ENCODE data around the gene PGLYRP4. TPM values are rescaled to one million over a fixed set of nuclear protein-coding genes. Genes with fewer than 3 reads are reported as not detected.

PGLYRP4 gene
- not detected for total RNA-seq

DNA sequence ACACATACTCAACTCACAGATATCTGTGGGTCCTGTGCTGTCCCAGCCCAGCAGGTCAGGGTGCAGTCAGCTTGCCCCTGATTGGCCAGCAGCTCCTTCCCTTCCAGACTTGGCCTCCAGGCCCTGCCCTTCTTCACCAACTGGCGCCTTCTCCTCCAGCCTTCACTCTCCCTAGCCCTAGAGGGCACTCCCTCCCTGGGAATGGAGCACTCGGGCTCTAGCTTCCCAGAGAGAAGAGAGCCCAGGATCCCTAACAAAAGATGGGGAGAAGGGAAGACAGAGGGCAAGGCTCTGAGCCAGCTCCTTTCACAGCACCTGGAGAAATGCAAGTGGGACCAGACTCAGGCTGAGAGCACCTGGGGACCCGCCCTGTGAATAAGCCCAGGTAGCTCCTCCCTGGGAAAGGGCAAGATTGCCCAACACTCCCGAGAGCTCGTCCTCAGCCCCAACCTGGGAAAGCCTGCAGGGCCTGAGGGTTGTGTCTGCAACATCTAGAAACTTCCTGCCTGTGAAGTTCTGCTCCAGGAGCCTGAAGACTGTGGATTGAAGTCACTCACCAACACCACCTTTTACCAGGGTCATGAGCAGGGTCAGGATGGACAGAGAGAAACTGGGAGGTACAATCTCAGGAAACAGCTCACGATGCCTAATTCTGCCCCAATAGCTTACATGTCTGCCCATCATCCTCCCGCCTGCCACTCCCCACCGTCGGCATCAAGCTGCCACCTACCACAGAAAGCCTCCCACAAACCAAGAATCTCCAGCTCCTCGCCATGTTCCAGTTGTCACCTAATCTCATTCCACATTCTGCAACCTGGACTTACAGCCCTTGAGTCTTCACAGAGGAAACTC, at the start of gene PGLYRP4:
TSS of gene PGLYRP4 (minus strand) at position 331 of the 852 bp plus-strand sequence. CDS start 909 bp downstream, outside the sequence.
- DNase-seq = no peak

- no peak for DNase-seq
Observed at GRCh38 chr1:153397924-153398651, 49.4 kb upstream of the PGLYRP4 start.

DNA sequence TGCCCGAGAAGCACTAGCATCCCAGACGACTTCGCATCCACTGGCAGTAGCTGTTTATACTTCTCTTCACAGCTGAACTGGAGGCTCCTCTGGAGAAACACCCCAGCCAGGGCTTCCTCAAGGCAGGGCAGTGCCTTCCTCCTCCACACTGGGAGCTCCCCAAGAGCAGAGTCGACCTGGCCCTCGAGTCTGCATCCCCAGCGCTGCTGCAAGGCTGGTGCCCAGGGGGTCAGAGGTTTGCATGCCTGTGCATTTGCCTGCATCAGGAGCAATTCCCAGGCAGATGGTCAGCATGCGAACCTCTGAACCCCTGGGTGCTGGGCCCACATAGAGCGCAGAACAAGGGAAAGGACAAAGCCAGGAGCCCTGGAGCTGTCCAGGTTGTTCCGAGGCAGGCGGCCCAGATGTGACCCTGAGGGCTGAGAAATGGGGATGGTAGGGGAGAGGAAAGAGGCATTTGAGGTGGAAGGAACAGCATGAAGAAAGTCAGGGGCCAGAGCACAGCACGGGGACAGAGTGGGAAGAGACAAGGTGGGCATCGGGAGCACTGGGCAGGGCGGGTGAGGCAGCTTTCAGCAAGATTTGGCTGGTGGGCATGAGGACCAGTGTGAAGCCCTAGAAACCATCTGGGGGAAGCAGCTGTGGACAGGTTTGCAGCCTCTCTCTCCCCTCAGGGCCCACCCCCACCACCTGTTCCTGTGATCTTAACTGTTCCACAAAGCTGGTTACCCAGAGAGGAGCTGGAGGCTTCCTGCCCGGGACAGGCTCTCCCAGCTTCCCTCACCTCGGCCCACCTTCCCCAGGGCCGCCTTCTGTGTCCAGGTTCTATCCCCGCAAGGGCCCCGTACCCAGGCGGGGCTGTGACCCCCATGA, 48.6 kb upstream of the PGLYRP4 start:
- DNase-seq = no peak

DNA sequence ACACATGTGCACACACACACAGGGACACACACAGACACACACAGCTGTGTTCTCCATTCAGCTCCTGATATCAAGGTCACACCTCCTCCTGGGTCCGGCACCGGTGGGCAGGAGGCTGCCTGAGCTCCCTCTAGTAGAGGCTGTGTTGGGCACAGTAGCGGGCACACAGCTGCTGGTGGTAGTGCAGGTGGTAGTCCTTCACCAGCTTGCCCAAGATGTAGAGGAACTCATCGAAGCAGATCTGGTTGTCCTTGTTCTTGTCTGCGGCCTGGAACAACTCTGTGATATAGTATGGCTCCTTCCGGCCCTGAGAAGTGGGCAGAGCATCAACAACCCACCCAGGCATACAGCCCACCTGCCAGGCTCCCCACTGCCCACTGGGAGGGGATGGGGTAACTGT, 47.8 kb upstream of the PGLYRP4 start:
- DNase-seq = no peak

GRCh38 chr1:153395776-153396175, 47.1 kb upstream of the PGLYRP4 start:
- no peak for DNase-seq

GRCh38 chr1:153395136-153395685, 46.6 kb upstream of the PGLYRP4 start:
- DNase-seq = no peak

DNA sequence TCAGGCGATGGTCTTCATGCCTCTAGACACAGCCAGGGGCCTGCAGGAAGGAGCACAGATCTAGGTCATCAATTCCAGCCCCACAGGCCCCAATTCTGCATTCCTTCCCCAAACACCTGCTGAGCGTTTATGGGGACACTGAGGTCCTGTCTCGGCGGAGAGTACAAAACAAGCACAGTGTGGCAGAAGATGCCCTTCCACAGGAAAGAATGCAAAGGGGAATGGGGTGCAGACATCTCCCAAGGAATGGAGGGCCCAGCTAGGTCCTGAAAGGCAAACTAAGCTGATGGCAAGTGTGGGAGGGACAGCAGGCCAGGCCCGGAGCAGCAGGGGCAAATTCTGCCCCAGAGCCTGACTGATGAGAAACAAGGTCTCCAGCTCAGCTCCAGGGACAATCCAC, 45.8 kb upstream of the PGLYRP4 start:
- DNase-seq = no peak

- no peak for DNase-seq
Observed at GRCh38 chr1:153393926-153394325, 45.3 kb upstream of the PGLYRP4 start.

DNA sequence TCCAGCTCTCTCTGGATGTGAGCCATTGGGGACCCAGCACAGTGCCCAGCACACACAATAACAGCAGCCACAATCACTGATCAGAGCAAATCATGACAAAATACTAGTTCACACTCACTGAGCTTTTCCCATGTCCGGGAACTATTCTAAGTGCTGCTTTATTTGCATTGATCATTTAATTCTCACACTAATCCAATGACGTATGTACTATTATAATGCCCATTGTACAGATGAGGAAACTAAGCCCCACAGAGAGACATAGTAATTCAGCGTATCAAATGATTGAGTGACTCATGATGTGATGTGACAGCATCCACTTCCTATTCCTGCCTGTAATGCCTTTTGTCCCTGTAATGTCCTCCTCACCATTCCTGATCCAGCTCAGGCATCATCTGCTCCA, 44.2 kb upstream of the PGLYRP4 start:
- no peak for DNase-seq

GRCh38 chr1:153392258-153392657, 43.6 kb upstream of the PGLYRP4 start:
- DNase-seq = no peak

- no peak for DNase-seq
Observed at GRCh38 chr1:153390938-153391710, 42.5 kb upstream of the PGLYRP4 start, which contains the start of gene S100A8. Gene S100A8, minus strand, starts transcription at chr1:153391073. Its CDS starts 538 bp downstream, at chr1:153390535.

DNA sequence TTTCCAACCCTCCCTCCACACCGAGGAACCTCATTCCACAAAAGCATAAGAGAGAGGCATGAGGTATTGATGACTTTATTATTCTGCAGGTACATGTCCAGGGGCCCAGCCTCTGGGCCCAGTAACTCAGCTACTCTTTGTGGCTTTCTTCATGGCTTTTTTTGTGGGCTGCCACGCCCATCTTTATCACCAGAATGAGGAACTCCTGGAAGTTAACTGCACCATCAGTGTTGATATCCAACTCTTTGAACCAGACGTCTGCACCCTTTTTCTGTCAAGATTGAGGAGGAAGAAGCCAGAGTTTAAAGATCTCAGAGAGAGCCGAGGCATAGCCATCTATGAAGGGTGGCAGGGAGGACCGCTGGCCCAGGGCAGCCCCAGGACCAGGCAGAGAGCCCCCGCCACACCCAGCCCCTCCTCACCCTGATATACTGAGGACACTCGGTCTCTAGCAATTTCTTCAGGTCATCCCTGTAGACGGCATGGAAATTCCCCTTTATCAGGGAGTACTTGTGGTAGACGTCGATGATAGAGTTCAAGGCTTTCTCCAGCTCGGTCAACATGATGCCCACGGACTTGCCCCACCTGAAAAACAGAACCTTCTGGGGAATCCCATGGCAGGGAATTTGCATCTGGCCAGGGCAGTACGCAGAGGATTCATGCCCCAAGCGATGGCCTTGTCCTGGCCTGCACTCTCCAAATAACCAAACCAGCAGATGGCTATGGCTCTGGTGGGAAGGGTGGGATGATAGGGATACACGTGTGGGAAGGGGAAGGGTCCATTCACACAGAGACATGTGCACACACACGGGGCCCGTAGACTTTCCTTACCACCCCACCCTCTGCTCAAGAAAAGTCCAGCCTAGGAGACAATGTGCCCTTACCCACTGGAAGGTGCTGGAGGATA, 41.6 kb upstream of the PGLYRP4 start:
- DNase-seq = no peak

GRCh38 chr1:153389401-153389800, 40.8 kb upstream of the PGLYRP4 start:
- DNase-seq = no peak

DNA sequence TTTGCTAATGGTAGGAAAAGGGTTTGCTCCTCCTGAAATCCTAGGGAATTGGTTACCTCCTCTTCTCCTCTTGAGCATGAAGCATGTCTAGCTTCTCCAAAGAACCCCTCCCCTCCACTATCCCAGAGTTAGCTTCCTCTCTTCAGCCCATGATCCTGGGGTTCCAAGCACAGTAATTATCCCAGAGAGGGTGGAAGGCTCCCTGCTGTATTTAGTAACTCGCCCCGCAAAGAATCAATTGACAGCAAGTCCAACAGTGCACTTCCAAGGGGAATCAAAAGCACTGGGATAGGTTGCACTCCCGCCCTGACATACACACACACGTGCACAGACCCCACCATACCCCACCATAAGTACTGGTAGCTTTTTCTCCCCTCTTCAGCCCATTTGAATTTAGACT, 39.1 kb upstream of the PGLYRP4 start:
- no peak for DNase-seq

- DNase-seq = no peak
Observed at GRCh38 chr1:153387001-153387400, 38.4 kb upstream of the PGLYRP4 start.

- no peak for DNase-seq
Observed at GRCh38 chr1:153386500-153386901, 37.9 kb upstream of the PGLYRP4 start.

DNA sequence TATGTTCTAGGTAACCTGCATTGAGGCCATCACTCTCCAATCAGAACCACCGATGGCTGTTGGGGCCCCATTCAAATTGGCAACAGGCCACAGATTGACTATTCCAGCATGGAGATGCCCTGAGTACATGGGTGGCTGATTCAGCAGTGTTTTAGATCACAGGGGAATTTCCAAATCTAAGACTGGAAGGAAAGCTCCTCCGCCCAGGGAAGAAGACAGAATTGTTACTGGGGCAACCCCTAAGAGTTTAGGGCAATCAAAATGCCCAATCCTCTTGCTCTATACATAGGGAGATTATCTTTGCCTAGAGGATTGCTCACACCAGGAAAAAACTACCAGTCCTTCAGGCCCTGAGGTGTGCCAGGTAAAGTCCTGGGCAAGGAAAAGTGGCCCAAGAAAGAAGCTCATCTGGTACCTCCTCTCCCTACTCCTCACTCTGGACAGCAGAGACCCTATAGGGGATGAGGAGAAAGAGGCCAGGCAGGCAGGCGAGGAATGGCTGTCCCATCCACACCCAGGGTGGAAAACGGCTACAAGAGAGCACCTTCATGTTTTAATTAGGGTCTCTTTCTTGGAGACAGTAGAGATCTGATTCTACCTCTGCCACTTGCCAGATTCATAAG, 36.4 kb upstream of the PGLYRP4 start:
- no peak for DNase-seq

DNA sequence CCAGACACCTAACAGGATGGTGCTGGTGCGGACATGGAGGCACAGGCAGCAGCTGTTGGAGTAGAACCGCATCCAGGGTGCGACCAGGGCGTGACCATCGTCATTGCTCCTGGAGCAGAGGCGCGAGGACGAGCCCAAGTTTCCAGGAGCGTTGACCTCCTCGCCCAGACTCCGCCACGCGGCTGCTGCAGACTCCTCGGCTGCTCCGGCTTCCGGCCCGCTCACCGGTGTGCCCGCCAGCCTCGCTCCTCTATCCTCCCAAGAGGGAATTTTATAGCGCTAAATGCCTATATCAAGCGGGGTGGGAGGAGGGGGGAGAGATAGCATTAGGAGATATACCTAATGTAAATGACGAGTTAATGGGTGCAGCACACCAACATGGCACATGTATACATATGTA, 32.1 kb upstream of the PGLYRP4 start:
- DNase-seq = no peak

GRCh38 chr1:153379591-153379990, 30.9 kb upstream of the PGLYRP4 start:
- no peak for DNase-seq

- DNase-seq = no peak
Observed at GRCh38 chr1:153375511-153375910, 26.9 kb upstream of the PGLYRP4 start, which contains the start of gene S100A12. Gene S100A12, minus strand, starts transcription at chr1:153375621. Its CDS starts 1,029 bp downstream, at chr1:153374592.
